Neutrophil (primary cell): Measurements from ENCODE around the gene TMEM132D.

Experiments
- H3K27ac ChIP-seq: fragments of 200-600 bp; sonication (generic); 2 replicates; pipeline ENCODE4 v1.5.1; 2016; ENCODE audit warnings: mild to moderate bottlenecking, moderate library complexity
- H3K27me3 ChIP-seq: fragments of 200-600 bp; sonication (generic); 2 replicates; pipeline ENCODE4 v1.6.0; 2016; ENCODE audit warnings: mild to moderate bottlenecking
- H3K36me3 ChIP-seq: fragments of 200-600 bp; sonication (generic); 2 replicates; pipeline ENCODE4 v1.5.1; 2017
- H3K4me1 ChIP-seq, 2 experiments: fragments of 200-600 bp in 1 of 2; sonication (generic) in 1 of 2; 1 replicate in 1 of 2; 2 replicates in 1 of 2; pipeline versions ENCODE4 v1.5.1 to v1.6.1; 2013 to 2016; ENCODE audit warnings: low read depth in 1 of 2, low read length in 1 of 2, mild to moderate bottlenecking in 1 of 2, moderate library complexity in 1 of 2; ENCODE audit not compliant: control insufficient read depth in 1 of 2, insufficient read depth in 1 of 2
- H3K4me3 ChIP-seq, 2 experiments: fragments of 200-600 bp in 1 of 2; sonication (generic) in 1 of 2; 1 replicate in 1 of 2; 2 replicates in 1 of 2; pipeline ENCODE4 v1.5.1; 2013 to 2016; ENCODE audit warnings: low read depth in 1 of 2, low read length in 1 of 2, mild to moderate bottlenecking in 1 of 2, moderate library complexity in 1 of 2
- H3K9me3 ChIP-seq: fragments of 200-600 bp; sonication (generic); 2 replicates; pipeline ENCODE4 v1.5.1; 2016
- CTCF ChIP-seq: fragments of 200-600 bp; sonication (generic); IDR thresholded peaks from 2 replicates; pipeline ENCODE4 v1.5.1; 2016; ENCODE audit warnings: antibody characterized with exemption

Gene TMEM132D

GRCh38 chr12:129372876-129373275 lies 530.9 kb downstream of the TMEM132D start:
- Histone ChIP-seq H3K27ac (no peak overlapping the region), H3K4me1 (no peaks in the 10 kb centered on the region), H3K36me3 (no peaks in the 10 kb centered on the region), H3K9me3 (no peaks in the 10 kb centered on the region), H3K4me3 (no peak overlapping the region), H3K27me3 (no peaks in the 10 kb centered on the region)
- TF ChIP-seq CTCF: no peak

- Histone ChIP-seq H3K36me3 (no peaks in the 10 kb centered on the region), H3K27ac (no peak overlapping the region), H3K27me3 (no peaks in the 10 kb centered on the region), H3K4me3 (no peak overlapping the region), H3K4me1 (no peaks in the 10 kb centered on the region), H3K9me3 (no peaks in the 10 kb centered on the region)
- TF ChIP-seq CTCF: no peak
Observed at GRCh38 chr12:129372348-129372747, 531.5 kb downstream of the TMEM132D start.

- Histone ChIP-seq H3K9me3 (no peaks in the 10 kb centered on the region), H3K36me3 (no peaks in the 10 kb centered on the region), H3K27me3 (no peaks in the 10 kb centered on the region), H3K4me1 (no peaks in the 10 kb centered on the region), H3K27ac (no peak overlapping the region), H3K4me3 (no peak overlapping the region)
- TF ChIP-seq CTCF: no peak
Observed at GRCh38 chr12:129371268-129371667, 532.6 kb downstream of the TMEM132D start.

GRCh38 chr12:129366656-129367055 lies 537.2 kb downstream of the TMEM132D start:
- Histone ChIP-seq H3K36me3 (no peaks in the 10 kb centered on the region), H3K9me3 (no peaks in the 10 kb centered on the region), H3K4me1 (no peaks in the 10 kb centered on the region), H3K4me3 (no peak overlapping the region), H3K27ac (no peak overlapping the region), H3K27me3 (no peaks in the 10 kb centered on the region)
- no peak for TF ChIP-seq CTCF

GRCh38 chr12:129363041-129363440 lies 540.8 kb downstream of the TMEM132D start:
- H3K27me3 ChIP-seq: no peaks in the 10 kb centered on the region
- H3K4me3 ChIP-seq: no peak overlapping the region
- no peaks in the 10 kb centered on the region for H3K36me3 ChIP-seq
- H3K9me3 ChIP-seq: no peaks in the 10 kb centered on the region
- H3K27ac ChIP-seq: no peak overlapping the region
- H3K4me1 ChIP-seq: no peaks in the 10 kb centered on the region
- no peak for TF ChIP-seq CTCF

- no peaks in the 10 kb centered on the region for H3K4me1 ChIP-seq
- no peaks in the 10 kb centered on the region for H3K27me3 ChIP-seq
- no peaks in the 10 kb centered on the region for H3K9me3 ChIP-seq
- TF ChIP-seq CTCF: no peak
- H3K4me3 ChIP-seq: no peak overlapping the region
- no peaks in the 10 kb centered on the region for H3K36me3 ChIP-seq
- H3K27ac ChIP-seq: no peak overlapping the region
Observed at GRCh38 chr12:129357233-129357632, 546.6 kb downstream of the TMEM132D start.
